GM03348 (cell line): ENCODE measurements around the gene GNA15.

Experiments
- DNase-seq: peaks from one replicate; pipeline ENCODE4 v3.0.0; 2012; ENCODE audit warnings: low spot score

Gene GNA15

GRCh38 chr19:3175781-3176714 is 40.2 kb downstream of the GNA15 start:
- no peak for DNase-seq

DNA sequence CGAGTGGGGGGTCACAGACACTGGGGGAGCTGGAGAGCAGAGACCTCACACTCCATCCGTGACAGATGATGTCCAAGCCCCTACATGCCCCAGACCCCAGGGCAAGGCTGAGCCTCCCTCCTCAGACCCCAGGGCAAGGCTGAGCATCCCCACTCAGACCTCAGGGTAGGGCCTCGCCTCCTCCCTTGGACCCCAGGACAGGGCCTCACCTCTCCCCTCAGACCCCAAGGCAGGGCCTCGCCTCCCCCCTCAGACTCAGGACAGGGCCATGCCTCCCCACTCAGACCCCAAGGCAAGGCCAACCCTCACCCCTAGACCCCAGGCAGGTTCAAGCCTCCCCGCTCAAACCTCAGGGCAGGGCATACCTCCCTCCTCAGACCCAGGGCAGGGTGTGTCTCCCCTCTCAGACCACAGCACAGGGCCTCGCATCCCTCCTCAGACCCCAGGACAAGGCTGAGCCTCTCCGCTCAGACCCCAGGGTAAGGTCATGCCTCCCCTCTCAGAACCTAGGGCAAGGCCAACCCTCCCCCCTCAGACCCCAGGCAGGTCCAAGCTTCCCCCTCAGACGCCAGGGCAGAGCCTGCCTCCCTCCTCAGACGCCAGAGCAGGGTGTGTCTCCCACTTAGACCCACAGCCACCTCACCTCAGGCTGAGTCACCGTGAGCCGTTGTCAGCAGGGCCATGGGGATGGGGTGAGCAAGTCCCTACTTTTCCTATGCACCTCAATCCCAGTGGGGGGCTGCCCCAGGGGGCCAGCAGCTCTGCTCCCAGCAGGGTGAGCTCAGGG is 41.1 kb downstream of the GNA15 start:
- DNase-seq, result peak; percentile 79

GRCh38 chr19:3178377-3178972 is 42.6 kb downstream of the GNA15 start, which contains the start of gene S1PR4:
Gene S1PR4, plus strand, starts transcription at chr19:3178769. Its CDS starts 24 bp downstream, at chr19:3178793.
- no peak for DNase-seq

DNA sequence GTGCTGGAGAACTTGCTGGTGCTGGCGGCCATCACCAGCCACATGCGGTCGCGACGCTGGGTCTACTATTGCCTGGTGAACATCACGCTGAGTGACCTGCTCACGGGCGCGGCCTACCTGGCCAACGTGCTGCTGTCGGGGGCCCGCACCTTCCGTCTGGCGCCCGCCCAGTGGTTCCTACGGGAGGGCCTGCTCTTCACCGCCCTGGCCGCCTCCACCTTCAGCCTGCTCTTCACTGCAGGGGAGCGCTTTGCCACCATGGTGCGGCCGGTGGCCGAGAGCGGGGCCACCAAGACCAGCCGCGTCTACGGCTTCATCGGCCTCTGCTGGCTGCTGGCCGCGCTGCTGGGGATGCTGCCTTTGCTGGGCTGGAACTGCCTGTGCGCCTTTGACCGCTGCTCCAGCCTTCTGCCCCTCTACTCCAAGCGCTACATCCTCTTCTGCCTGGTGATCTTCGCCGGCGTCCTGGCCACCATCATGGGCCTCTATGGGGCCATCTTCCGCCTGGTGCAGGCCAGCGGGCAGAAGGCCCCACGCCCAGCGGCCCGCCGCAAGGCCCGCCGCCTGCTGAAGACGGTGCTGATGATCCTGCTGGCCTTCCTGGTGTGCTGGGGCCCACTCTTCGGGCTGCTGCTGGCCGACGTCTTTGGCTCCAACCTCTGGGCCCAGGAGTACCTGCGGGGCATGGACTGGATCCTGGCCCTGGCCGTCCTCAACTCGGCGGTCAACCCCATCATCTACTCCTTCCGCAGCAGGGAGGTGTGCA is 43.3 kb downstream of the GNA15 start:
- DNase-seq, result no peak

DNA sequence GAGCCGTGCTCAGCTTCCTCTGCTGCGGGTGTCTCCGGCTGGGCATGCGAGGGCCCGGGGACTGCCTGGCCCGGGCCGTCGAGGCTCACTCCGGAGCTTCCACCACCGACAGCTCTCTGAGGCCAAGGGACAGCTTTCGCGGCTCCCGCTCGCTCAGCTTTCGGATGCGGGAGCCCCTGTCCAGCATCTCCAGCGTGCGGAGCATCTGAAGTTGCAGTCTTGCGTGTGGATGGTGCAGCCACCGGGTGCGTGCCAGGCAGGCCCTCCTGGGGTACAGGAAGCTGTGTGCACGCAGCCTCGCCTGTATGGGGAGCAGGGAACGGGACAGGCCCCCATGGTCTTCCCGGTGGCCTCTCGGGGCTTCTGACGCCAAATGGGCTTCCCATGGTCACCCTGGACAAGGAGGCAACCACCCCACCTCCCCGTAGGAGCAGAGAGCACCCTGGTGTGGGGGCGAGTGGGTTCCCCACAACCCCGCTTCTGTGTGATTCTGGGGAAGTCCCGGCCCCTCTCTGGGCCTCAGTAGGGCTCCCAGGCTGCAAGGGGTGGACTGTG is 44.0 kb downstream of the GNA15 start:
- DNase-seq, result no peak

DNA sequence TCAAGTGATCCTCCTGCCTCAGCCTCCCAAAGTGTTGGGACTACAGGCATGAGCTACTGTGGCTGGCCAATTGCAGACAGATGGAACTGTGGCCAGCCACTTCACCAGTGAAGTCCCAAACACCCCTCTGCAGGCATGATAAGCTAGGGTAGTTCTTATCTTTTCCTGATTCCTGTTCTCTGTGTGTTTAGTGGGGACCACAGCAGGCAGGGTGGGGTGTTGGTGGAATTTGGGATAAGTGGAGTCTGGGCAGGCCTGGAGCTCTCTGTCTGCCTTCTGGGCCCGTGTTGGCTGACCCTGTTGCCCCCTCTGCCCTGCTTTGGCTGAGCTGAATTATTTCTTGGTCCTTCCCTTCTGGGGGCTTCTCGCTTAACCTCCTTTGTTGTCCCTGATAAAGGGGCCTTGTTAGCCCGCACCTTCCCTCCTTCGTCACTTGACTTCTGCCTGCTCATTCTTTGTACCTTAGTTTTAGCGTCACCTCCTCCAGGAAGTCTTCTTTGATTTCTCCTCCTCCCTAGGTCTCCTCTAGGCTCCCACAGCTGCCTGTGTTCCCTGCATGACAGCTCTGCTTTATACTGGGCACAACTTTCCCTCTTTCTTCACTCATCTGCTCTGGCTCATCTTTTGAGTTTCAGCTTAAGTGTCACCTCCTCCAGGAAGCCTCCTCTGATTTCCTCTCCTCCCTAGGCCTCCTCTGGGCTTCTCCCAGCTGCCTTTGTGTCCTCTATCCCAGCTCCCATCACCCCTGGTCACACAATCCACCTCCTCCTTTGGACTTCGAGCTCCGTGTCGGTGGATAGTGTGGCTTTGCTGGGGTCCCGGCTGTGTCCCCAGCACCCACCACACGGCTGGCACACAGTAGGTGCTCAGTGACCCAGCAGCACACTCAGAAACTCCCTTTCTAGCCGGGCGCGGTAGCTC is 48.1 kb downstream of the GNA15 start:
- no peak for DNase-seq

DNA sequence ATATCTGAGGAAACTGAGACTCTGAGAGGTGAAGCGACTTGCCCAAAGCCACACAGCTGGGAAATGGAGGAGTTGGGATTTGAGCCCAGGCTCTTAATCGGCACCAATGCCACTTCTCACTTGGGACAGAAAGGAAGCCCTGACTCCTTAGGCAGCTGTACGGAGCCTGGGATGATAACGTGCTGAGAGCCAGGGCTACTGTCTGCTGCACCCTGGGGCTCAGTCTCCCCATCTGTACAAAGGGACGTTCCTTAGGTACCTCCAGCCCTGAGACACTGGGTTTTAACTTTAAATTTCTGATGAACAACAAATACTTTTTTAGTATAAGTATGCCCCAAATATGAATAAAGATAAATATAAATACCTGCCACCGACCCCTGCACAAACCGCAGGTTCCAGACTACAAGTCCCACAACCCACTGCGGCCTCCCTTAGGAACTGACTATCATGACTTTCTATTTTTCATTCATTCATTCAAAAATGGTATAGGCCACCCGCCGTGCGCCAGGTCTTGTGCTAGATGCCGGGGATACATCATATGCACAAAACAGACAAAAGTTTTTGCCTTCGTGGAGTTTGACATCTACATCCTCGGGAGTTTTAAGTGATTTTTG is 49.1 kb downstream of the GNA15 start:
- DNase-seq, result peak; percentile 68

DNA sequence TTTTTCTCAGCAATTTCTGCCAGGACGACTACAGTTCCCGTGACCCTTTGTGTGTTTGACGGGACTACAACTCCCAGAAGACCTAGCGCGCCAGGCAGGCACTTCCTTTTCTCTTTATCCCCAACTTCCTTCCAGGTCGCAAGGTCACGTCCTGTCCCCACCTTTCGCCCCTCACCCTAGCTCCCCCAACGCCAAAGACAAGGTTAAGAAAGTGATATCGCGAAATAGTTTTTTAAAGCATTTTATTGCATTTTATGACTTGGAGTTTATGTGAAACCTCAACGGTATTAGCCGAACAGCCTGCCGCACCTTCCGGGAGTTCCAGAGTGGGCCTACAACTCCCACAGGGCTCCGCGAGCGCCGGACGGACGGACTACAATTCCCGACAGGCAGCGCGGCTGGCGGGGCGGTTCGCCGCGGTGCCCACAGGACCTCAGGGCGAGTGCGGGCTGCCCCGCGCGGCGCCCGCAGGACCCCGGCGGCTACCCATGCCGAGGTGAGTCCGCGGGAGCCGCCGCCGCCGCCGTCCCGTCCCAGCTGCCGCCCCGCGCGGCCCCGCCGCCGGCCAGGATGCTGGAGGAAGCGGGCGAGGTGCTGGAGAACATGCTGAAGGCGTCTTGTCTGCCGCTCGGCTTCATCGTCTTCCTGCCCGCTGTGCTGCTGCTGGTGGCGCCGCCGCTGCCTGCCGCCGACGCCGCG is 49.8 kb downstream of the GNA15 start, which contains the start of gene NCLN:
NCLN (plus strand) TSS at position 470 of the 699 bp plus-strand sequence; CDS start at position 571, 101 bp downstream.
- peak; percentile 97 for DNase-seq

DNA sequence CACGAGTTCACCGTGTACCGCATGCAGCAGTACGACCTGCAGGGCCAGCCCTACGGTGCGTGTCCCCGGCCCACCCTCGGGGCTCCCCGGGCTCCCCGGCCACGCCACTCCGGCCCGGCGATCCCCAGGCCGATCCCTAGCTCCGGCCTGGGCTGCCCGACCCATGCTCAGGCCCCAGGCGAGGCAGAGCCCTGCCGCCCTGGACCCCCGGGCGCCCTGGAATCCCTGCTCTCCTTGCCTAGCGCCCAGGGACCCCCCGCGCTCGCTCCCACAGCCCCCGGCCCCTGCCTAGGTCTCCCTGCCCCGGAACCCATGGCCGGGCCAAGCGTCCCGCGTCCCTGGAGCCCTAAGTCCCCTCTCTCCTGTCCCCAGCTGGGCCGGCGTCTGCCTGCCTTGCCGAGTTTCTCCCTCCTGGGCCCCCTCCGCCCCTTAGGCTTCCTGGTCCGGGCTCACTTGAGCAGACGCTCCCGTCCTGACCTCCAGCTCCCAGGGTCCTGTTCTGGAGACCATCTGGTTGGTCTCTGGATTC is 50.4 kb downstream of the GNA15 start:
- DNase-seq, result no peak

GRCh38 chr19:3186891-3187661 is 51.2 kb downstream of the GNA15 start:
- no peak for DNase-seq

GRCh38 chr19:3187662-3188511 is 52.1 kb downstream of the GNA15 start:
- DNase-seq, result no peak

GRCh38 chr19:3188627-3189596 is 53.1 kb downstream of the GNA15 start:
- DNase-seq, result no peak

GRCh38 chr19:3189702-3190469 is 54.1 kb downstream of the GNA15 start:
- no peak for DNase-seq

DNA sequence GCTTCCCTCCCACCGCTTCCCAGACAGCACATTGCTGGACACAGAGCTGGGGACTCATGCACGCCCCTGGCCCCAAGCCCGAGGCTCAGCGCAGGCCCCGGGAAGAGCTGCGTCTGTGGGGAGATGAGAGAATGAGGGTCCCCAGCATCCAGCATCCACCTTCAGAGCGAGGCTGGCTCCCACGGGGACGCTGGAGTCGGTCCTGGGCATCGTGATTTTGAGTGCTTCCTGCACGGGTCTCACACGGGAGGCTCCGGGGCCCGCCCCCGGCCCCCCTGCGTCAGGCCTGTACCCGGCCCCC is 54.6 kb downstream of the GNA15 start:
- no peak for DNase-seq
